Suprapubic skin (tissue), 3 donors: ENCODE data around the gene IQGAP3.

ENCODE experiments used
- EP300 ChIP-seq: sonication (generic); formaldehyde crosslinking; IDR thresholded peaks from one replicate; pipeline ENCODE4 v1.6.1; 2017; ENCODE audit warnings: antibody characterized with exemption
- POLR2A ChIP-seq, 2 donors: fragments of 450-650 bp; IDR thresholded peaks; one replicate each; pipeline ENCODE4 v1.6.1; 2017; ENCODE audit warnings: antibody characterized with exemption in 2 of 2, mild to moderate bottlenecking in 2 of 2, moderate library complexity in 2 of 2
- TF ChIP-seq, protein P1 (sequence below), 2 donors: fragments of 200-600 bp in 1 of 2; fragments of 450-650 bp in 1 of 2; sonication (generic) in 1 of 2; IDR thresholded peaks; one replicate each; pipeline ENCODE4 v1.5.1; 2016 to 2019; ENCODE audit warnings: antibody characterized with exemption in 2 of 2, mild to moderate bottlenecking in 1 of 2, moderate library complexity in 1 of 2

DNA sequence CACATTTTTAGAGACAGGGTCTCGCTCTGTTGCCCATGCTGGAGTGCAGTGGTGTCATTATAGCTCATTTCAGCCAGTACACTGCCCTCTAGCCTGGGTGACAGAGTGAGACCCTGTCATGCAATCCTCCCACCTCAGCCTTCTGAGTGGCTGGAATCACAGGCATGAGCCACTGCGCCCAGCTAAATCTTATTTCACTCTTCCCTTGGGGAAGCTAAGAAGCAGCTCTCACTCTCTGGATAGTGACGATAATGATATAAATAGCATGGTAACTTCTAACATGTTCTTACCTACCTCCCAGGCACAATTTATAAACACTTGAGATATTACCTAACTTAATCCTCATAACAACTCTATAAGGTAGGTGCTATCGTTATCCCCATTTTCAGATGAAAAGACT lies 24.9 kb downstream of the IQGAP3 start:
- TF ChIP-seq, protein P1, sequence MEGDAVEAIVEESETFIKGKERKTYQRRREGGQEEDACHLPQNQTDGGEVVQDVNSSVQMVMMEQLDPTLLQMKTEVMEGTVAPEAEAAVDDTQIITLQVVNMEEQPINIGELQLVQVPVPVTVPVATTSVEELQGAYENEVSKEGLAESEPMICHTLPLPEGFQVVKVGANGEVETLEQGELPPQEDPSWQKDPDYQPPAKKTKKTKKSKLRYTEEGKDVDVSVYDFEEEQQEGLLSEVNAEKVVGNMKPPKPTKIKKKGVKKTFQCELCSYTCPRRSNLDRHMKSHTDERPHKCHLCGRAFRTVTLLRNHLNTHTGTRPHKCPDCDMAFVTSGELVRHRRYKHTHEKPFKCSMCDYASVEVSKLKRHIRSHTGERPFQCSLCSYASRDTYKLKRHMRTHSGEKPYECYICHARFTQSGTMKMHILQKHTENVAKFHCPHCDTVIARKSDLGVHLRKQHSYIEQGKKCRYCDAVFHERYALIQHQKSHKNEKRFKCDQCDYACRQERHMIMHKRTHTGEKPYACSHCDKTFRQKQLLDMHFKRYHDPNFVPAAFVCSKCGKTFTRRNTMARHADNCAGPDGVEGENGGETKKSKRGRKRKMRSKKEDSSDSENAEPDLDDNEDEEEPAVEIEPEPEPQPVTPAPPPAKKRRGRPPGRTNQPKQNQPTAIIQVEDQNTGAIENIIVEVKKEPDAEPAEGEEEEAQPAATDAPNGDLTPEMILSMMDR (IDR thresholded peaks at IDR 0.05): no peak
- no peak for TF ChIP-seq EP300
- no peak for TF ChIP-seq POLR2A (IDR thresholded peaks at IDR 0.05)
